K562 (cell line): ENCODE measurements around the gene HOXA7. TPM values are rescaled to one million over a fixed set of nuclear protein-coding genes. Genes with fewer than 3 reads are reported as not detected.

Experiments used
- ATAC-seq: fragments of 200-7000 bp; cut with Tn5 transposase; 3 replicates; pipeline ENCODE4 v1.9.1; 2020; ENCODE audit warnings: moderate library complexity
- BruUV-seq: library from RNA; stranded (reverse); fragments of 400-500 nt; replicated peaks from 2 replicates; lab custom pipeline; 2021; lab: Mats Ljungman, UMichigan
- CTCF ChIA-PET: fragments of 300-600 bp; formaldehyde crosslinking; extraction: SDS; loops from one replicate; lab custom pipeline; 2021; ENCODE audit warnings: low intra/inter-chr PET ratio; lab: Yijun Ruan, JAX
- POLR2A ChIA-PET: fragments of 300-600, 350-650 bp; sonication (Branson Sonifier 250); formaldehyde crosslinking; extraction: SDS; loops from one replicate; lab custom pipeline; 2021; ENCODE audit warnings: antibody characterized with exemption, inconsistent platforms; lab: Yijun Ruan, JAX
- DNase-seq, 4 experiments: peaks; one replicate each; pipeline versions ENCODE4 v3.0.0 to v3.0.0-alpha.2; 2011 to 2018; ENCODE audit warnings: low spot score in 3 of 4, mixed read lengths in 3 of 4; ENCODE audit errors: extremely low read depth in 1 of 4
- FAIRE-seq: peaks from 2 replicates; lab custom pipeline; 2011; peaks lifted over from hg19 to GRCh38; lab: Jason Lieb, UNC
- H2AFZ ChIP-seq: 2 replicates; pipeline ENCODE4 v1.6.0; 2011; ENCODE audit warnings: low read depth, low read length, control low read depth, inconsistent platforms
- H3K27ac ChIP-seq: fragments of 200-600 bp; 3 replicates; pipeline ENCODE4 v1.8.0; 2011; ENCODE audit warnings: low read depth, mild to moderate bottlenecking, control low read depth, inconsistent platforms, low read length, moderate library complexity, mixed read lengths; ENCODE audit errors: extremely low read depth
- H3K27me3 ChIP-seq, 2 experiments: fragments of 300-600 bp in 1 of 2; 2 replicates in 1 of 2; 3 replicates in 1 of 2; pipeline versions ENCODE4 v1.6.0 to v1.8.0; 2011; ENCODE audit warnings: inconsistent platforms in 2 of 2, low read length in 2 of 2, mild to moderate bottlenecking in 1 of 2, mixed read lengths in 1 of 2, moderate library complexity in 1 of 2; ENCODE audit not compliant: control insufficient read depth in 2 of 2, insufficient read depth in 2 of 2
- H3K36me3 ChIP-seq: fragments of 300-600 bp; 3 replicates; pipeline ENCODE4 v1.8.0; 2011; ENCODE audit warnings: mild to moderate bottlenecking, low read length, inconsistent platforms; ENCODE audit not compliant: control insufficient read depth, insufficient read depth
- H3K4me1 ChIP-seq, 2 experiments: fragments of 200-600 bp in 1 of 2; replicated peaks in 1 of 2; 2 replicates in 1 of 2; 3 replicates in 1 of 2; pipeline versions ENCODE4 v1.5.1 to v1.8.0; 2011; ENCODE audit warnings: inconsistent platforms in 2 of 2, low read length in 2 of 2, mild to moderate bottlenecking in 1 of 2, mixed read lengths in 1 of 2, moderate library complexity in 1 of 2; ENCODE audit not compliant: control insufficient read depth in 2 of 2, insufficient read depth in 2 of 2
- H3K4me2 ChIP-seq: 2 replicates; pipeline ENCODE4 v1.6.1; 2011; ENCODE audit warnings: low read length, control low read depth, inconsistent platforms, mixed read lengths; ENCODE audit not compliant: insufficient read depth
- H3K4me3 ChIP-seq: fragments of 200-600 bp; sonication (generic), shearing (Covaris generic); 2 replicates; pipeline ENCODE4 v1.5.1; 2016; ENCODE audit warnings: control low read depth, inconsistent platforms
- H3K79me2 ChIP-seq: fragments of 200-600 bp; 3 replicates; pipeline ENCODE4 v1.8.0; 2011; ENCODE audit warnings: low read length, inconsistent platforms; ENCODE audit not compliant: control insufficient read depth, insufficient read depth
- H3K9ac ChIP-seq, 2 experiments: 2 replicates each; pipeline versions ENCODE4 v1.6.0 to v1.6.1; 2011; ENCODE audit warnings: low read depth in 2 of 2, low read length in 2 of 2, control low read depth in 1 of 2, inconsistent platforms in 1 of 2, mild to moderate bottlenecking in 1 of 2, mixed read lengths in 1 of 2; ENCODE audit not compliant: insufficient read depth in 1 of 2
- H3K9me1 ChIP-seq: one replicate; pipeline ENCODE4 v1.6.0; 2011; ENCODE audit warnings: inconsistent platforms, mild to moderate bottlenecking, low read length, moderate library complexity; ENCODE audit not compliant: control insufficient read depth, insufficient read depth
- H3K9me3 ChIP-seq: replicated peaks from 2 replicates; pipeline ENCODE4 v1.5.1; 2011; ENCODE audit warnings: low read depth, low read length, inconsistent platforms; ENCODE audit not compliant: control insufficient read depth, insufficient read depth
- H4K20me1 ChIP-seq: replicated peaks from 2 replicates; pipeline ENCODE4 v1.6.1; 2011; ENCODE audit warnings: low read length, inconsistent platforms, mixed read lengths; ENCODE audit not compliant: control insufficient read depth, insufficient read depth
- FIP1L1 ChIP-seq: fragments of 200-400 bp; formaldehyde crosslinking; IDR thresholded peaks from 2 replicates; pipeline ENCODE4 v1.6.1; 2018; ENCODE audit warnings: mild to moderate bottlenecking, low read depth, low read length; ENCODE audit not compliant: poor library complexity, severe bottlenecking
- ZNF280A ChIP-seq: fragments of 450-650 bp; IDR thresholded peaks from 2 replicates; pipeline ENCODE4 v1.6.1; 2018; ENCODE audit warnings: mild to moderate bottlenecking, low read depth; ENCODE audit not compliant: partially characterized antibody
- WGBS: fragments of 100-300 bp; shearing (Covaris generic); methylation state at CpG from one replicate; pipeline ENCODE4 v1.1.6; 2016; ENCODE audit warnings: low coverage, mixed read lengths; ENCODE audit not compliant: insufficient coverage; ENCODE audit errors: missing lambda C conversion rate; 5-methylcytosine and 5-hydroxymethylcytosine counted together
- in situ Hi-C: fragments of 300-500 bp; cut with MboI; formaldehyde crosslinking; loops from 4 replicates; pipeline ENCODE4 v1.15.0; 2018; ENCODE audit warnings: inconsistent platforms, mixed read lengths
- intact Hi-C: fragments of 100-400 bp; cut with micrococcal nuclease; formaldehyde crosslinking; loops from 2 replicates; pipeline ENCODE4 v1.14.2; 2022
- polyA plus RNA-seq, 8 experiments: library from polyadenylated mRNA; depleted of rRNA in 4 of 8; stranded (reverse) in 5 of 8; unstranded in 3 of 8; fragments of >200 nt; fragmentation: Nextera tagmentation in 2 of 8; fragmentation: Illumina TruSeq in 1 of 8; extraction: Ambion mirVana in 2 of 8; extraction: Trizol in 1 of 8; gene quantifications; 2 replicates each; pipeline versions ENCODE4 v1.2.1 to v1.2.3, GENCODE V29; 2011 to 2014; ENCODE audit warnings: inconsistent platforms in 1 of 8, missing spikeins in 1 of 8
- total RNA-seq, 7 experiments: library from RNA; depleted of rRNA in 6 of 7; stranded (reverse); fragments of >200 nt in 6 of 7; fragmentation: Illumina TruSeq in 2 of 7; extraction: Trizol in 2 of 7; gene quantifications; 2 replicates each; pipeline versions ENCODE4 v1.2.1 to v1.2.3, GENCODE V29; 2011 to 2021; ENCODE audit warnings: low replicate concordance in 1 of 7
- TF ChIP-seq, protein P1 (sequence below): fragments of 450-650 bp; IDR thresholded peaks from 2 replicates; pipeline ENCODE4 v1.6.1; 2016; ENCODE audit warnings: low read depth

The HOXA7 gene
- total and polyA plus RNA-seq, 9 of the 15 experiments (the other 6 are each of a cell fraction or from before 2014, with no cell fraction given) = not detected

- no peak for FAIRE-seq
- ChIA-PET CTCF (no interaction called here), POLR2A (no interaction called here)
- no peak overlapping the region for H3K9ac ChIP-seq
- in situ Hi-C loops = loop anchor here (25.0 kb wide), 3 partner anchors 660 to 1285 kb away; no protein-coding TSS in a partner anchor
- TF ChIP-seq FIP1L1 = no peak
- intact Hi-C loops = no loop called here
- H3K79me2 ChIP-seq = no peaks in the 10 kb centered on the region
- H3K27me3 ChIP-seq = peaks cover 30 to 73% of the 10 kb centered on the region in 2 experiments
- no TSS peak for BruUV-seq
- no peak overlapping the region for H3K27ac ChIP-seq
- no peak overlapping the region for H2AFZ ChIP-seq
- H3K4me2 ChIP-seq = no peak overlapping the region
- no peaks in the 10 kb centered on the region for H3K36me3 ChIP-seq
- no peaks in the 10 kb centered on the region for H4K20me1 ChIP-seq
- no peak for ATAC-seq
- no peak for DNase-seq
- WGBS = 5% methylated on average over 10 of the region's 10 CpGs
- H3K4me3 ChIP-seq = no peak overlapping the region
- H3K4me1 ChIP-seq = peaks cover 0 to 3% of the 10 kb centered on the region in 2 experiments; a peak in 1 of 5 replicates
- no peaks in the 10 kb centered on the region for H3K9me1 ChIP-seq
- no peaks in the 10 kb centered on the region for H3K9me3 ChIP-seq
Observed at GRCh38 chr7:27172315-27172774, 15.9 kb upstream of the HOXA7 start.

DNA sequence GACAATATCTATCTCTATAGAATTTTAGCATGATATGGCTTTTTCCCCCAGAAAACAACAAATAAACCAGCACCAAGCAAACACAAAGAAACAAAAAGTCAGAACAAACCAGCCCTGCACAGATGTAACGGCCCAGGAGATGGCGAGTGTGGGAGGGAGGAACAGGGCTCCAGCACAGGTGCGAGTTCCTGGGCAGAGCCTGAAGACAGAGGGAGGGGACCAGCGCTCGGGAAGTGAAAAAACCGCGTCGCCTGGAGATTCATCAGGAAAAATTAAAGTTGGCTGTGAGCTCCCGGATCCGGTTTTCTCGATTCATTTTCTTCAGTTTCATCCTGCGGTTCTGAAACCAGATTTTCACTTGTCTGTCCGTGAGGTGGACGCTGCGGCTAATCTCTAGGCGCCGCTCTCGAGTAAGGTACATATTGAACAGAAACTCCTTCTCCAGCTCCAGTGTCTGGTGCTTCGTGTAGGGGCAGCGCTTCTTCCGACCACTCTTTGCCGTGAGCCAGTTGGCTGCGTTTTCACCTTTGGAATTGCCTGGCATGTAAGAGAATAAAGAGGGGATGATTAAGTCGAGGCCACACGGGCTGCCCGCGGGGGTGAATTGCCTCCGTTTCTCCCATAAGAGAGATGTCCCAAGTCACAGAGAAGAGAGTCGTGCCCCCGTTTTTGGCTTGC lies 15.3 kb upstream of the HOXA7 start:
- no peak overlapping the region for H3K9ac ChIP-seq
- POLR2A ChIA-PET = no interaction called here
- DNase-seq = no peak
- TF ChIP-seq ZNF280A = no peak
- TF ChIP-seq, protein P1, sequence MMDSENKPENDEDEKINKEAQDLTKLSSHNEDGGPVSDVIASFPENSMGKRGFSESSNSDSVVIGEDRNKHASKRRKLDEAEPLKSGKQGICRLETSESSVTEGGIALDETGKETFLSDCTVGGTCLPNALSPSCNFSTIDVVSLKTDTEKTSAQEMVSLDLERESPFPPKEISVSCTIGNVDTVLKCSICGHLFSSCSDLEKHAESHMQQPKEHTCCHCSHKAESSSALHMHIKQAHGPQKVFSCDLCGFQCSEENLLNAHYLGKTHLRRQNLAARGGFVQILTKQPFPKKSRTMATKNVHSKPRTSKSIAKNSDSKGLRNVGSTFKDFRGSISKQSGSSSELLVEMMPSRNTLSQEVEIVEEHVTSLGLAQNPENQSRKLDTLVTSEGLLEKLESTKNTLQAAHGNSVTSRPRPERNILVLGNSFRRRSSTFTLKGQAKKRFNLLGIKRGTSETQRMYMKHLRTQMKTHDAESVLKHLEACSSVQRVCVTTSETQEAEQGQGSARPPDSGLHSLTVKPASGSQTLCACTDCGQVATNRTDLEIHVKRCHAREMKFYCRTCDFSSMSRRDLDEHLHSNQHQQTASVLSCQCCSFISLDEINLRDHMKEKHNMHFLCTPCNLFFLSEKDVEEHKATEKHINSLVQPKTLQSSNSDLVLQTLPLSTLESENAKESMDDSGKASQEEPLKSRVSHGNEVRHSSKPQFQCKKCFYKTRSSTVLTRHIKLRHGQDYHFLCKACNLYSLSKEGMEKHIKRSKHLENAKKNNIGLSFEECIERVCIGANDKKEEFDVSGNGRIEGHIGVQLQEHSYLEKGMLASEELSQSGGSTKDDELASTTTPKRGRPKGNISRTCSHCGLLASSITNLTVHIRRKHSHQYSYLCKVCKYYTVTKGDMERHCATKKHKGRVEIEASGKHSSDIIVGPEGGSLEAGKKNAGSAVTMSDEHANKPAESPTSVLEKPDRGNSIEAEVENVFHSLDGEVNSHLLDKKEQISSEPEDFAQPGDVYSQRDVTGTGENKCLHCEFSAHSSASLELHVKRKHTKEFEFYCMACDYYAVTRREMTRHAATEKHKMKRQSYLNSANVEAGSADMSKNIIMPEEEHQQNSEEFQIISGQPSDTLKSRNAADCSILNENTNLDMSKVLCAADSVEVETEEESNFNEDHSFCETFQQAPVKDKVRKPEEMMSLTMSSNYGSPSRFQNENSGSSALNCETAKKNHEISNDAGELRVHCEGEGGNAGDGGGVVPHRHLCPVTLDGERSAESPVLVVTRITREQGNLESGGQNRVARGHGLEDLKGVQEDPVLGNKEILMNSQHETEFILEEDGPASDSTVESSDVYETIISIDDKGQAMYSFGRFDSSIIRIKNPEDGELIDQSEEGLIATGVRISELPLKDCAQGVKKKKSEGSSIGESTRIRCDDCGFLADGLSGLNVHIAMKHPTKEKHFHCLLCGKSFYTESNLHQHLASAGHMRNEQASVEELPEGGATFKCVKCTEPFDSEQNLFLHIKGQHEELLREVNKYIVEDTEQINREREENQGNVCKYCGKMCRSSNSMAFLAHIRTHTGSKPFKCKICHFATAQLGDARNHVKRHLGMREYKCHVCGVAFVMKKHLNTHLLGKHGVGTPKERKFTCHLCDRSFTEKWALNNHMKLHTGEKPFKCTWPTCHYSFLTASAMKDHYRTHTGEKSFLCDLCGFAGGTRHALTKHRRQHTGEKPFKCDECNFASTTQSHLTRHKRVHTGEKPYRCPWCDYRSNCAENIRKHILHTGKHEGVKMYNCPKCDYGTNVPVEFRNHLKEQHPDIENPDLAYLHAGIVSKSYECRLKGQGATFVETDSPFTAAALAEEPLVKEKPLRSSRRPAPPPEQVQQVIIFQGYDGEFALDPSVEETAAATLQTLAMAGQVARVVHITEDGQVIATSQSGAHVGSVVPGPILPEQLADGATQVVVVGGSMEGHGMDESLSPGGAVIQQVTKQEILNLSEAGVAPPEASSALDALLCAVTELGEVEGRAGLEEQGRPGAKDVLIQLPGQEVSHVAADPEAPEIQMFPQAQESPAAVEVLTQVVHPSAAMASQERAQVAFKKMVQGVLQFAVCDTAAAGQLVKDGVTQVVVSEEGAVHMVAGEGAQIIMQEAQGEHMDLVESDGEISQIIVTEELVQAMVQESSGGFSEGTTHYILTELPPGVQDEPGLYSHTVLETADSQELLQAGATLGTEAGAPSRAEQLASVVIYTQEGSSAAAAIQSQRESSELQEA = no peak

More for the DNA sequence above, 15.3 kb upstream of the HOXA7 start:
- BruUV-seq = no TSS peak
- H3K27me3 ChIP-seq = peaks cover 30 to 73% of the 10 kb centered on the region in 2 experiments
- 8% methylated on average over 30 of the region's 30 CpGs for WGBS
- H3K9me1 ChIP-seq = no peaks in the 10 kb centered on the region
- in situ Hi-C loops (loop anchor here (25.0 kb wide), 3 partner anchors 659 to 1284 kb away; no protein-coding TSS in a partner anchor), intact Hi-C loops (no loop called here)
- H2AFZ ChIP-seq = no peak overlapping the region
- peak; percentile 39; the same call in 1 of the 3 replicates for ATAC-seq
- H3K79me2 ChIP-seq = no peaks in the 10 kb centered on the region
- no peak overlapping the region for H3K4me2 ChIP-seq
- no peak overlapping the region for H3K27ac ChIP-seq
- no peaks in the 10 kb centered on the region for H3K36me3 ChIP-seq
- H3K4me3 ChIP-seq = no peak overlapping the region
- CTCF ChIA-PET = no interaction called here
- no peaks in the 10 kb centered on the region for H4K20me1 ChIP-seq
- peaks cover 0 to 3% of the 10 kb centered on the region in 2 experiments; a peak in 1 of 5 replicates for H3K4me1 ChIP-seq
- FAIRE-seq = no peak
- H3K9me3 ChIP-seq = no peaks in the 10 kb centered on the region
